ENCODE data around the gene MTURN. TPM values are rescaled to one million over a fixed set of nuclear protein-coding genes. Genes with fewer than 3 reads are reported as not detected.

MTURN gene
- total RNA-seq, 1 experiment from 2014 or later, result 7.5 TPM

DNA sequence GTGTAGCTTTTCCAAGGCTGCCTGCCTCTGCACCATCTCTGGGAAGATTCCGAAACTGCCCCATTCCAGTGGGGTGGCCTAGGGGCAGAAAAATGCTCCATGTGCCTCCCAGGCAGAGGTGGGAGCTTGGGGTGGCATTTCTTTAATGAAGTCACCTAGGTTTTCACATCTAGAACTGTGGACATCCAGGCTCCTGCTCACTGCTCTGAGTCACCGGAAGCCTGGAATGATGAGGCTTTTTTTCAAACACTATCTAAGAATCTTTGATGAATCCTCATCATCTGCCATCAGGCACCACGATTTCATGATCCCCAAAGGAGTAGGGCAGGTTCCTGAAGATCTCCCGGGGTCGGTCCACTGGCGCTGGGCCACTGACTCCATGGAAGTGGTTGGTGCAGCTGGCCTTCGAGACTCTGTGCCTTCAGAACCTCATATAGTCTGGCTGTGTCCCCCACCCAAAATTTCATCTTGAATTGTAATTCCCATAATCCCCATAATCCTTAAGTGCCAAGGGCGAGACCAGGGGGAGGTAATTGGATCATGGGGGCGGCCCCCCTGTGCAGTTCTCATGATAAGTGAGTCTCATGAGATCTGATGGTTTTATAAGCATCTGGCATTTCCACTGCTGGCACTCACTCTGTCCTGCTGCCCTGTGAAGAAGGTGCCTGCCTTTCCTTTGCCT lies 37.1 kb downstream of the MTURN start:
- peaks cover 25% of the 10 kb centered on the region for H3K4me1 Mint-ChIP-seq (ENCODE audit: insufficient read depth, unreplicated experiment)
- H3K9me3 Mint-ChIP-seq (ENCODE audit: unreplicated experiment), result no peaks in the 10 kb centered on the region
- POLR2A ChIA-PET, result interaction anchor here (0.6 kb wide), 1 partner anchor 307 kb away, joined by 4 read pairs; the partner anchor contains the start of gene NOD1
- TF ChIP-seq, protein P1, sequence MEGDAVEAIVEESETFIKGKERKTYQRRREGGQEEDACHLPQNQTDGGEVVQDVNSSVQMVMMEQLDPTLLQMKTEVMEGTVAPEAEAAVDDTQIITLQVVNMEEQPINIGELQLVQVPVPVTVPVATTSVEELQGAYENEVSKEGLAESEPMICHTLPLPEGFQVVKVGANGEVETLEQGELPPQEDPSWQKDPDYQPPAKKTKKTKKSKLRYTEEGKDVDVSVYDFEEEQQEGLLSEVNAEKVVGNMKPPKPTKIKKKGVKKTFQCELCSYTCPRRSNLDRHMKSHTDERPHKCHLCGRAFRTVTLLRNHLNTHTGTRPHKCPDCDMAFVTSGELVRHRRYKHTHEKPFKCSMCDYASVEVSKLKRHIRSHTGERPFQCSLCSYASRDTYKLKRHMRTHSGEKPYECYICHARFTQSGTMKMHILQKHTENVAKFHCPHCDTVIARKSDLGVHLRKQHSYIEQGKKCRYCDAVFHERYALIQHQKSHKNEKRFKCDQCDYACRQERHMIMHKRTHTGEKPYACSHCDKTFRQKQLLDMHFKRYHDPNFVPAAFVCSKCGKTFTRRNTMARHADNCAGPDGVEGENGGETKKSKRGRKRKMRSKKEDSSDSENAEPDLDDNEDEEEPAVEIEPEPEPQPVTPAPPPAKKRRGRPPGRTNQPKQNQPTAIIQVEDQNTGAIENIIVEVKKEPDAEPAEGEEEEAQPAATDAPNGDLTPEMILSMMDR (IDR thresholded peaks at IDR 0.05; ENCODE audit: unreplicated experiment), result no peak
- intact Hi-C loops (cut with micrococcal nuclease), result loop anchor here (2.0 to 5.0 kb wide), 2 partner anchors 37 to 55 kb away; partner anchors contain the start of gene MTURN
- peak overlapping the region; percentile 83 for H3K27ac Mint-ChIP-seq (ENCODE audit: low read depth, unreplicated experiment)
- peaks cover 8% of the 10 kb centered on the region for H3K36me3 Mint-ChIP-seq (ENCODE audit: insufficient read depth, unreplicated experiment)
- H3K27me3 Mint-ChIP-seq (ENCODE audit: insufficient read depth, unreplicated experiment), result no peaks in the 10 kb centered on the region
- H3K4me3 Mint-ChIP-seq (ENCODE audit: unreplicated experiment), result peak overlapping the region; percentile 56
- BruUV-seq (replicated peaks), result no TSS peak
- DNase-seq (ENCODE audit: unreplicated experiment), result peak; percentile 62
- CTCF ChIA-PET, result interaction anchor here (0.9 to 1.6 kb wide), 2 partner anchors 10 to 69 kb away, joined by 4 to 9 read pairs; no protein-coding TSS in a partner anchor

DNA sequence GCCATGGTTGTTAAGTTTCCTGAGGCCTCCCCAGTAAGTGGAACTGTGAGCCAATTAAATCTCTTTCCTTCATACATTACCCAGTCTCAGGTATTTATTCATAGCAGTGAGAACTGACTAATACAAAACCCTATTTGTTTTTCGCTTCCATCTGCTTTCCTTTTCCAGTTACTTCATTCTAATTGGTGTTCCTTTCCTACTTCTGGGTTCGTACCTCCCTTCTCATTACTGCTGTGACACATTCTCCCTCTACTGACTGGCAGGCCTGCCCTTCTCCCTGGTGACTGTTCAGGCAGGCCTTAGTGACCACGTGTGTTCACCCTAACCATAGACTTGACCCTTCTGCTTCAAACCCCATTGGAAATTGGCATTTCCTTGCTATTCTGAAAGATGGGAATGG lies 37.7 kb downstream of the MTURN start:
- Mint-ChIP-seq H3K4me1 (ENCODE audit: insufficient read depth, unreplicated experiment) (peaks cover 23% of the 10 kb centered on the region), H3K36me3 (ENCODE audit: insufficient read depth, unreplicated experiment) (peaks cover 6% of the 10 kb centered on the region), H3K27ac (ENCODE audit: low read depth, unreplicated experiment) (peak overlapping the region; percentile 83), H3K4me3 (ENCODE audit: unreplicated experiment) (peak overlapping the region; percentile 56), H3K9me3 (ENCODE audit: unreplicated experiment) (no peaks in the 10 kb centered on the region), H3K27me3 (ENCODE audit: insufficient read depth, unreplicated experiment) (no peaks in the 10 kb centered on the region)
- TF ChIP-seq, protein P1 (IDR thresholded peaks at IDR 0.05; ENCODE audit: unreplicated experiment), result no peak
- ChIA-PET POLR2A (interaction anchor here (0.6 to 1.7 kb wide), 8 partner anchors 8 to 422 kb away, joined by 3 to 9 read pairs (median 5); partner anchors contain the start of gene MTURN), CTCF (interaction anchor here (0.6 to 1.9 kb wide), 10 partner anchors 8 to 727 kb away, joined by 3 to 11 read pairs (median 4); no protein-coding TSS in a partner anchor)
- no TSS peak for BruUV-seq (replicated peaks)
- intact Hi-C loops (cut with micrococcal nuclease), result loop anchor here (2.0 to 5.0 kb wide), 2 partner anchors 38 to 55 kb away; partner anchors contain the start of gene MTURN
- peak; percentile 48 for DNase-seq (ENCODE audit: unreplicated experiment)

DNA sequence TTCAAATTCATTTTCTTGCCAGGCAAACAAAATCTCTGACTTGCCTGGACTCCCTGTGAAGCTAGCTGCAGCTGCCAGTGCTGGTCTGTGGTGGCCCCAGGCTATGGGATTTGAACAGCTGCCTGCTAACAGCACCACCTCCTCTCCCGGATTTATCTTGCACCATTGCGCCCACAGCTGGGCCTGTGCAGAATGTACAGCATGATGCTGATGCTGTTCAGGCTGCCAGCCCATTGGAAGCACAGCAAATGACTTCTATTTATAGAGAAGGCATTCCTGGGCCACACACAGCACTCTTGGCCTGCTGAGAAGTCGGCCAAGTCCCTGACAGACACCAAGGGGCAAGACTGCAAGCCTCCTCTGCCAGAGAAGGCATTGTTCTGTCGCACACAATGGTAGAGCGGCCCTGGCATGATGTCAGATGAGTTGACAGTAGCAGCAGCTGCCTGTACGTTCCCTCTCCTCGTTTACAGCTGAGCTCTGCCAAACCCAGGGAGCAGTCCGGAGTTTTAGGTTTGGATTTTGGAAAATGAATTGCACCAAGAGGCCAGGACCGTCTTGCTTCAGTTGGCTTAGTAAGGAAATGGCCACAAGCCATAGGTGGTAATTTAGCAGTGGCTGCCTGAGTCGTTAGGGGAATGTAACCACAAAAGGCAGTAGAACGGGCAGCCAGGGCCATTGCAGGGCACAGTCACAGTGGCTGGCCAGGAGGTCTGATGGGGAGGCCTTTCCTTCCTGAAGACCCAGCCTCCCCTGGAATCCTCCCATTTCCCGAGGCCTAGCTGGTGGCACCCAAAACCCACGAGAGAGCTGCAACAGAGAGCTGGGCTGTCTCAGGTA lies 38.5 kb downstream of the MTURN start:
- Mint-ChIP-seq H3K27me3 (ENCODE audit: insufficient read depth, unreplicated experiment) (no peaks in the 10 kb centered on the region), H3K4me3 (ENCODE audit: unreplicated experiment) (no peak overlapping the region), H3K36me3 (ENCODE audit: insufficient read depth, unreplicated experiment) (peaks cover 6% of the 10 kb centered on the region), H3K4me1 (ENCODE audit: insufficient read depth, unreplicated experiment) (peaks cover 23% of the 10 kb centered on the region), H3K9me3 (ENCODE audit: unreplicated experiment) (no peaks in the 10 kb centered on the region), H3K27ac (ENCODE audit: low read depth, unreplicated experiment) (peak overlapping the region; percentile 83)
- ChIA-PET CTCF (interaction anchor here (0.5 to 1.9 kb wide), 19 partner anchors 9 to 728 kb away, joined by 3 to 11 read pairs (median 3); no protein-coding TSS in a partner anchor), POLR2A (interaction anchor here (0.6 to 1.7 kb wide), 11 partner anchors 9 to 421 kb away, joined by 3 to 9 read pairs (median 4); partner anchors contain the start of gene MTURN)
- peak; percentile 98 for DNase-seq (ENCODE audit: unreplicated experiment)
- BruUV-seq (replicated peaks), result no TSS peak
- intact Hi-C loops (cut with micrococcal nuclease), result loop anchor here (2.0 to 5.0 kb wide), 2 partner anchors 38 to 54 kb away; partner anchors contain the start of gene MTURN
- TF ChIP-seq, protein P1 (IDR thresholded peaks at IDR 0.05; ENCODE audit: unreplicated experiment), result peak; percentile 45
